ENCODE data around the gene RXRA.
A peak's percentile ranks its signal among the peaks of the same experiment; 100 is the strongest.

The RXRA gene

GRCh38 chr9:134386951-134387831, 60.9 kb downstream of the RXRA start:
- DNase-seq: no peak

GRCh38 chr9:134388289-134388808, 62.1 kb downstream of the RXRA start:
- no peak for DNase-seq

GRCh38 chr9:134388976-134389375, 62.7 kb downstream of the RXRA start:
- DNase-seq: no peak

- no peak for DNase-seq
These were observed 63.4 kb downstream of the RXRA start for GRCh38 chr9:134389642-134390041.

- DNase-seq: no peak
These were observed 64.3 kb downstream of the RXRA start for GRCh38 chr9:134390537-134390936.

GRCh38 chr9:134390947-134391318, 64.7 kb downstream of the RXRA start:
- DNase-seq: no peak

GRCh38 chr9:134391319-134392231, 65.3 kb downstream of the RXRA start:
- no peak for DNase-seq

- no peak for DNase-seq
These were observed 66.6 kb downstream of the RXRA start for GRCh38 chr9:134392900-134393299.

GRCh38 chr9:134393582-134394280, 67.5 kb downstream of the RXRA start:
- DNase-seq: no peak

- no peak for DNase-seq
These were observed 68.8 kb downstream of the RXRA start for GRCh38 chr9:134395002-134395517.

- no peak for DNase-seq
These were observed 69.5 kb downstream of the RXRA start for GRCh38 chr9:134395737-134396257.

GRCh38 chr9:134396258-134396742, 70.0 kb downstream of the RXRA start:
- no peak for DNase-seq

GRCh38 chr9:134396825-134397224, 70.6 kb downstream of the RXRA start:
- no peak for DNase-seq

GRCh38 chr9:134398756-134399155, 72.5 kb downstream of the RXRA start:
- no peak for DNase-seq

GRCh38 chr9:134399435-134400056, 73.3 kb downstream of the RXRA start:
- DNase-seq: peak; percentile 43

- no peak for DNase-seq
These were observed 74.0 kb downstream of the RXRA start for GRCh38 chr9:134400283-134400682.

- no peak for DNase-seq
These were observed 75.1 kb downstream of the RXRA start for GRCh38 chr9:134401391-134401790.

GRCh38 chr9:134402182-134402581, 75.9 kb downstream of the RXRA start:
- DNase-seq: no peak

GRCh38 chr9:134403292-134403681, 77.0 kb downstream of the RXRA start:
- no peak for DNase-seq

- DNase-seq: peak; percentile 95
These were observed 77.5 kb downstream of the RXRA start for GRCh38 chr9:134403682-134404301.

Measured in hematopoietic multipotent progenitor cell treated with erythropoietin and hydrocortisone succinate and interleukin-3 and kit ligand, for 6 days (in vitro differentiated cells).